Activated T-cell treated with anti-CD3 and anti-CD28 coated beads, Interleukin-2, amount 50 U/mL, for 24 hours (primary cell): Measurements from ENCODE around the gene TP53BP2.

Experiments
- DNase-seq: peaks from one replicate; pipeline ENCODE4 v3.0.0-alpha.2; 2020
- H3K27ac Mint-ChIP-seq: 2 replicates; pipeline ENCODE4 v1.8.0; 2020; ENCODE audit warnings: mild to moderate bottlenecking, mixed read lengths
- H3K27me3 Mint-ChIP-seq: 2 replicates; pipeline ENCODE4 v1.8.0; 2020; ENCODE audit warnings: mixed read lengths
- H3K36me3 Mint-ChIP-seq: 2 replicates; pipeline ENCODE4 v1.8.0; 2020; ENCODE audit warnings: low read depth, mixed read lengths
- H3K4me1 Mint-ChIP-seq: 2 replicates; pipeline ENCODE4 v1.8.0; 2020; ENCODE audit warnings: low read depth, mixed read lengths
- H3K4me3 Mint-ChIP-seq: 2 replicates; pipeline ENCODE4 v1.8.0; 2020; ENCODE audit warnings: mild to moderate bottlenecking, moderate library complexity, mixed read lengths
- H3K9me3 Mint-ChIP-seq: 2 replicates; pipeline ENCODE4 v1.8.0; 2020; ENCODE audit warnings: mixed read lengths

TP53BP2 gene

DNA sequence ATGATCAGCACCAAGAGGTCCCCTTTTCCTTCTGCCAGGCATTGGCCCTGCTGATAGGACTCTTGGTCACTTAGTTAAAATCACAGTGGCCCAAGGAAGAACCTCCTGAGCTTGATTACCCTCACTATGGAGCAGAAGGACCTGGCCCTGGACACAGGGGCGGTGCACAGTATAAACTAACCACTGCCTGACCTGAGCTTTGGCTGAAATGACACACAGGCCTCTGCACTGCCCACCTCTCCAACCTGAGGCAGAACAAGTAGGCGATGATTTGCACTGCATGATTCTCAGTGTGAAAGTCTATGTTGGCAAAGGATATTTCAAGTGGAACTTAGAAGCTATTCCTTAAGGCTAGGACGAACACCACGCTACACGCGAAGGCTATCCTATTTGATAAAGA, 84.9 kb downstream of the TP53BP2 start:
- DNase-seq = no peak
- Mint-ChIP-seq H3K4me3 (no peak overlapping the region), H3K27me3 (no peaks in the 10 kb centered on the region), H3K4me1 (no peaks in the 10 kb centered on the region), H3K36me3 (peaks cover 88% of the 10 kb centered on the region), H3K27ac (no peak overlapping the region), H3K9me3 (no peaks in the 10 kb centered on the region)

DNA sequence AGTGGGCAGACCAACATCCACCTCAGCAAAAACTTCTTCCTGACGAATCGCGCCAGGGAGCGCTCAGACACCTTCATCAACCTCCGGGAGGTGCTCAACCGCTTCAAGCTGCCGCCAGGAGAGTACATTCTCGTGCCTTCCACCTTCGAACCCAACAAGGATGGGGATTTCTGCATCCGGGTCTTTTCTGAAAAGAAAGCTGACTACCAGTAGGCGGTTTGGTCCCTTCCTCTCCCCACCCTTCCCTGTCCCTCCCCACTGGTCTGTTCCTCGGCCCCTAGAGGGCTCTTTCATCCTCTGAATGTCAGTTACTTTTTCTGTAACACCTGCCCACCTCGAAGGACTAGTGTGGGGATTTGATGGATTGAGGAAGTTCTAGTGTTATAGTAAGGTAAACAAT, 86.5 kb downstream of the TP53BP2 start:
- Mint-ChIP-seq H3K9me3 (no peaks in the 10 kb centered on the region), H3K27me3 (no peaks in the 10 kb centered on the region), H3K27ac (peak overlapping the region; percentile 29), H3K36me3 (peaks cover 83% of the 10 kb centered on the region), H3K4me3 (no peak overlapping the region), H3K4me1 (no peaks in the 10 kb centered on the region)
- DNase-seq = no peak

DNA sequence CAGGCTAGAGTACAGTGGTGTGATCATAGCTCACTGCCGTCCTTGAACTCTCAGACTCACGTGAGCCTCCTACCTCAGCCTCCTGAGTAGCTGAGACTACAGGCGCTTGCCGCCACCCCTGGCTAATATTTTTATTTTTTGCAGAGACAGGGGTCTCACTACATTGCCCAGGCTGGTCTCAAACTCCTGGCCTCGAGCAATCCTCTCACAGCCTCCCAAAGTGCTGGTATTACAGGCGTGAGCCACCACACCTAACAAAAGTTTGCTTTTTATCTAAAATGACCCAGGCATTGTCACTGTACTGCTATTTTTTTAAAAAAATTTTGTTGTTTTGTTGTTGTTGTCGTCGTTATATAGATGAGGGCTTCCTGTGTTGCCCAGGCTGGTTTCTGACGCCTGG, 87.0 kb downstream of the TP53BP2 start:
- Mint-ChIP-seq H3K27ac (peak overlapping the region; percentile 29), H3K9me3 (no peaks in the 10 kb centered on the region), H3K36me3 (peaks cover 84% of the 10 kb centered on the region), H3K4me1 (no peaks in the 10 kb centered on the region), H3K27me3 (no peaks in the 10 kb centered on the region), H3K4me3 (no peak overlapping the region)
- DNase-seq = no peak

DNA sequence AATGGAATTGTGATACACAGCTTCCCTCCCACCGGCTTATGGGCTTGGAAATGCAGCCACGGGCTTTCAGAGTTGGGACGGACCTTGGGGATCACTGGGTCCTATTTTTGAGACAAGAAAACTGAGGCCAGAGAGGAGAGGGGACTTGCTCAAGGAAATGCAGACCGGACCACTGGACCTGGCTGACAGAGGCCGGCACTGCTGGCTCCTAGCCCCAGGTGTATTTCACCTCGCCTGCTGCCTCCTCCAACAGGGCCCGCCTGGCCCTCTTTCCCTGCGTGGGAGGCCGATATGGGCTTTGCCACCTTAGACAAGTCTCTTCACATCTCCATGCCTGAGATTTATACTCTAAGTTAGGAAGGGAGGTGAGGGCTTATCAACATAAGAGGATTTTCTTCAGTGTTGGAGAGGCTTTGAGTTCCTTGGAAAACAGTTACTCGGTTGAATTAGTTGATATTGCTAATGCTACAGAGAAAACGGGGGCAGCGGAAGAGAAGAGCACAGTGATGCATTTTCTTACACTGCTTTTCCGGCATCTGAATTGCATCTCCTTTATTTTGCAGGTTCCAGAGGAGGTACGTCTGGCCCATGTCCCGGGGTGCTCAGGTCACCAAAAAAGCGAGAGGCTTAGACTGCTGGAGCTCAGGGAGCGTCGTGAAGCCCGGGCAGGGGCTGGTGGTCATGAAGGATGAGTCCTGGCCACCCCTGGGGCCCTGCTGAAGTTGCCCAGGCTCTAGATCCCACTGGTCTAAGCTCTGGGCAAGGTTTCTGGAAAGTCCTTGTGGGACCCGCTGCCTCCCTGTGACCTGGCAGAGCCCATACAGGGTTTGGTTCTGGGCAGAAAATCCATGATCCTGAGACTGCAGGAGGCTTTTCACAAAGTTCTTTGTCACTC, 88.7 kb downstream of the TP53BP2 start:
- no peaks in the 10 kb centered on the region for H3K27me3 Mint-ChIP-seq
- H3K4me1 Mint-ChIP-seq = no peaks in the 10 kb centered on the region
- H3K4me3 Mint-ChIP-seq = no peak overlapping the region
- no peaks in the 10 kb centered on the region for H3K9me3 Mint-ChIP-seq
- H3K36me3 Mint-ChIP-seq = peaks cover 88% of the 10 kb centered on the region
- H3K27ac Mint-ChIP-seq = no peak overlapping the region
- DNase-seq = no peak

DNA sequence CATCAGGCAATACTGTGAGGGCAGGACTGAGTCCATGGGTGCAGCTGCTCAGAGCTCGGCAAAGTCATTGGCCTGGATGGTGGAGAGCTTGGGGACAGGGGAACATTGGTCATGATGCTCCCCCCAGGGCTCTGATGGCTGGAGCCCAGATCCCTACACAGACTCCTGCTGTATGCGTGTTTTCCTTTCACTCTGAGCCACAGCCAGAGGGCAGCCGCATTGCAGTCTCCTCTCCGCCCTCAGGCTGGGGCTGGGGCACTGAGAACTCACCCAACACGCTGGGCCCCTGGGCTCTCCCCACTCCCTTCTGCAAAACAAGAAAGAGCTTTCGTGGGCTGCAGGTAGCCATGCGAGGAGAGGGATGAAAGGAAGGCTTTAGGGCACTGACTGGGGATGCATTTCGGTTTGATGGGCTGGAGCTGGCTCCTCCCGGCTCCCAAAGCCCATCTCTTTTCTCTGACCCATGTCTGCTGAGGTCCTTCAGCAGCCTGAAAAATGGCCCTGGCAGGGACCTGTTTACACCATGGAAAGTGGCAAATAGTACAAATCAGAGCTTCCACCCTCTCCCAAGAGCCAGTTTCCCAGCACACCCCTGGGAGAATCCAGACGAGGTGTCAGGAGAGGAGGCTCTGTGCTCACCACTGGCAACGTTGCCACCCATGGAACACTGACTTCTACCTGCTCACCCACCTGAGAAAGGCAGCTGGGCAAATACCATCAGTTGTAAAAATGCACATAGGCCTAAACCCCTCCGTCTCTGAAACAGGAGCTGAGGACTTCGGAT, 89.6 kb downstream of the TP53BP2 start:
- Mint-ChIP-seq H3K9me3 (no peaks in the 10 kb centered on the region), H3K27me3 (no peaks in the 10 kb centered on the region), H3K4me1 (no peaks in the 10 kb centered on the region), H3K36me3 (peaks cover 88% of the 10 kb centered on the region), H3K27ac (no peak overlapping the region), H3K4me3 (no peak overlapping the region)
- DNase-seq = no peak

DNA sequence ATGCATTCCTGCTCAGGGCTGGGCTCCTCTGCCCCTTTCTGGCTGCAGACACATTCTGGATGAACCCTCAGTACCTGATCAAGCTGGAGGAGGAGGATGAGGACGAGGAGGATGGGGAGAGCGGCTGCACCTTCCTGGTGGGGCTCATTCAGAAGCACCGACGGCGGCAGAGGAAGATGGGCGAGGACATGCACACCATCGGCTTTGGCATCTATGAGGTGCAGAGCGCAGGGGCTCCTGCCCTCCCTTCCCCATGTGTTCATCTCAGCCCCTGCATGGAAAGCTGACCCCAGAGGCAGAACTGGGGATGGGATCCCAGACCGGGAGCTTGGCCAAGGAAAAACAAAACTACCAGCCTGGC, 90.3 kb downstream of the TP53BP2 start:
- H3K27me3 Mint-ChIP-seq = no peaks in the 10 kb centered on the region
- DNase-seq = no peak
- H3K4me3 Mint-ChIP-seq = no peak overlapping the region
- no peaks in the 10 kb centered on the region for H3K9me3 Mint-ChIP-seq
- no peaks in the 10 kb centered on the region for H3K4me1 Mint-ChIP-seq
- no peak overlapping the region for H3K27ac Mint-ChIP-seq
- H3K36me3 Mint-ChIP-seq = peaks cover 87% of the 10 kb centered on the region

DNA sequence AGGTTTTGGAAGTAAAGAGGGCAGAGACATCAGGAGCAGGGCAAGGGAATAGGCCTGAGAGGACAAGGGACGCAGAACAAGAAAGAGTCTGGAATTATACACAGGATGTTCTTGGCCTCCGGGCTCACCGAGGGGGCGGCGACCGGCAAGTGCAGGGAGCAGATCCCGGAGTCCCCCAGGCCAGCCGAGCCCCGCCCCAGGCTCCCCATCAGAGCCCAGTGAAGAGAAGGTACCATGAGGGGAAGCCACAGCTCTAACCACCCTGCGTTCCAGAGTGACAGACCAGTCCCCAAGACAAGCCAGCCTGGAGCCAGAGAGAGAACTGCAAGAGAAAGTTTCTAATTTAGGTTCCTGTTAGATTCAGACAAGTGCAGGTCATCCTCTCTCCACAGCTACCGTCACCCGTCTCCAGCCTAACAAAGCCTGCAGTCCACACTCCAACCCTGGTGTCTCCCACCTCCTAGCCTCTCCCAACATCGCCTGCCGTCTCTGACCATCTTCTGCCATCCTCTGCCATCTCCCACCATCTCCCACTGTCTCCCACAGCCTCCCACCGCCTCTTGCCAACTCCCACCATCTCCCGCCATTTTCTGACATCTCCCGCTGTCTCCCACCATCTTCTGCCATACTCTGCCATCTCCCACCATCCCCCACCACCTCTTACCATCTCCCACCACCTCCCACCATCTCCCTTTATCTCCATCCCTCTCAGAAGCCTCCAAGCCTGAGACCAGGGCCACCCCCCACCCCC, 90.9 kb downstream of the TP53BP2 start:
- Mint-ChIP-seq H3K36me3 (peaks cover 87% of the 10 kb centered on the region), H3K4me1 (no peaks in the 10 kb centered on the region), H3K27me3 (no peaks in the 10 kb centered on the region), H3K27ac (no peak overlapping the region), H3K4me3 (no peak overlapping the region), H3K9me3 (no peaks in the 10 kb centered on the region)
- DNase-seq = no peak

DNA sequence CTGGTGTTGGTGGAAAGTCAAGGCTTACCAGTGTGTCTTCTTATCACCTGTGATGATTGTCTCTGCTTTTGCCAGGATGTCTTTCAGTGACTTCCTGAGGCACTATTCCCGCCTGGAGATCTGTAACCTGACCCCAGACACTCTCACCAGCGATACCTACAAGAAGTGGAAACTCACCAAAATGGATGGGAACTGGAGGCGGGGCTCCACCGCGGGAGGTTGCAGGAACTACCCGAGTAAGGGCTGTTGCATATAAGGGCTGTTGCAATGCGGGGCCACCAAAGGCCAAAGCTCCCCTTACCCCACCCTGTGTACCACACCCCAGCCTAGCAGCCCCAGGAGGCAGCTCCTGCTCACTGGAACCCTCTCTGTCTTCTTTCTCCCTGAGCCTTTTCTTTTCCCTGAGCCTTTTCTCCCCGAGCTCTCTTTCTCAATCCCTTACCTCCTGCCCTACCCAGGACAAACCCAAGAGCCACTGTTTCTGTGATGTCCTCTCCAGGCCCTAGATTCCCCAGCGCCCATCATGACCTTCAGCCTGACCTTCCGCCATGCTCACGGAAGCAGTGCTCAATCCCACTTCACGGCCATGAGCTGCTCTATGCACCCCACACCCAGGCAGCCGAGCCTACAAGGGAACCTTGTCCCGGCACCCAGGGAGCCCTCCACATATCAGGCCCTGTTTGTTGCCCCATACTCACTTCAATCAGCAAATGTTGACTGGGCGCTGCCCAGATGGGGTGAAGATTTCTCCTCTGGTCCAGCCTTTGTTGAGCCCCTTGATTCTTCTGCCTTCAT, 92.8 kb downstream of the TP53BP2 start:
- Mint-ChIP-seq H3K27me3 (no peaks in the 10 kb centered on the region), H3K4me1 (peaks cover 13% of the 10 kb centered on the region), H3K4me3 (no peak overlapping the region), H3K27ac (peak overlapping the region; percentile 33), H3K36me3 (peaks cover 79% of the 10 kb centered on the region), H3K9me3 (no peaks in the 10 kb centered on the region)
- no peak for DNase-seq

DNA sequence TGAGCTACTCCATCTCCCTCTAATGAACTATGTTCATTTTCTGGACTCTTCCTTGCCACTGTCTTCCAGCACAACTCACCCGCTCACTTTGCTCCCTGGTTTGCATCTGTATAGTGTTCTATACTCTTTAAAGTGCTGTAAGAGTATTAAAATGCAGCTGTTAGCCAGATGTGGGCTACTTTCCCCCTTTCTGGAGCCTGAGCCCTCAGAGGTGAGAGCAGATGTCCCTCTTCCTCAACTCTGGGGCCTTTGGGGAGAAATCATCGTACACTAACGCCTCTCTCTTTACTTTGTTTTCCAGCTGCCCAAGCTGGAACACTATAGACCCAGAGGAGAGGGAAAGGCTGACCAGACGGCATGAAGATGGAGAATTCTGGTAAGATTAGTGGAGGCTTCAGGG, 94.1 kb downstream of the TP53BP2 start:
- H3K27ac Mint-ChIP-seq = no peak overlapping the region
- H3K27me3 Mint-ChIP-seq = no peaks in the 10 kb centered on the region
- H3K9me3 Mint-ChIP-seq = no peaks in the 10 kb centered on the region
- DNase-seq = no peak
- H3K4me3 Mint-ChIP-seq = no peak overlapping the region
- H3K36me3 Mint-ChIP-seq = peaks cover 79% of the 10 kb centered on the region
- H3K4me1 Mint-ChIP-seq = peaks cover 20% of the 10 kb centered on the region

DNA sequence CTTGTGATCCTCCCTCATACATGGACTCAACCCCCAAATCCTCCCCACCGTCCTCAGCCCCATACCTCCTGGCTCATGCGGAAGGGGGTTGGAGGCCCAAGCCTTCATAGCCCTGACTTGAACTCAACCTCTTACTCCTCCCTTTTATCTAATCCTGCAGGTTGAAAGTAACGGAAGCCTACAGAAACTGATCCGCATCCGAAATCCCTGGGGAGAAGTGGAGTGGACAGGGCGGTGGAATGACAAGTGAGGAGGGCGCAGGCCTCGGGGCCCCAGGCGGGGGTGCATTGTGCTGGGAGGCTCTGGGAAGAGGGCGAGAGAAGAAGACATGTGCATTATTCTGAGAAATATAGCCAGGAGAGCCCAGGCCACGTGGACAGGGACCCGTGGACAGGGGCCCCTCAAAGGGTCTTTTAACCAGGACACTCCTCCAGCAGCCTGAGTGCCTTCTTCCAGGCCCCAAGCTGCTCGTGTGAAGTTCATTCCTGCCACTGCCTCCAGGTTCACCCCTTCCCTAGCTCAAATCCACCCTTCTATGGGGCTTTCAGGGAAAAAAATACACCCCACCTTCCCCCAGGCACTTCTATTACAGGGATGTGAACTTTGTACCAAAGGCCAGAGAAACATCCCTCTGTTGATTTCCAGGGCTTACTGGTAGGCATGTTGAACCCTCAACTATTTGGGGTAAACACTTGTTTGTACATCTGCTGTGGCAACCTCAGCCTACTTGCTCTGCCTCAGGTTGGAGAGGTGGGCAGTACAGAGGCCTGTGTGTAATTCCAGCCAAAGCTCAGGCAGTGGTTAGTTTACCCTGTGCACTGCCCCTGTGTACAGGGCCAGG, 94.8 kb downstream of the TP53BP2 start:
- H3K9me3 Mint-ChIP-seq = no peaks in the 10 kb centered on the region
- no peak overlapping the region for H3K4me3 Mint-ChIP-seq
- H3K36me3 Mint-ChIP-seq = peaks cover 80% of the 10 kb centered on the region
- no peaks in the 10 kb centered on the region for H3K27me3 Mint-ChIP-seq
- peaks cover 20% of the 10 kb centered on the region for H3K4me1 Mint-ChIP-seq
- H3K27ac Mint-ChIP-seq = no peak overlapping the region
- no peak for DNase-seq

DNA sequence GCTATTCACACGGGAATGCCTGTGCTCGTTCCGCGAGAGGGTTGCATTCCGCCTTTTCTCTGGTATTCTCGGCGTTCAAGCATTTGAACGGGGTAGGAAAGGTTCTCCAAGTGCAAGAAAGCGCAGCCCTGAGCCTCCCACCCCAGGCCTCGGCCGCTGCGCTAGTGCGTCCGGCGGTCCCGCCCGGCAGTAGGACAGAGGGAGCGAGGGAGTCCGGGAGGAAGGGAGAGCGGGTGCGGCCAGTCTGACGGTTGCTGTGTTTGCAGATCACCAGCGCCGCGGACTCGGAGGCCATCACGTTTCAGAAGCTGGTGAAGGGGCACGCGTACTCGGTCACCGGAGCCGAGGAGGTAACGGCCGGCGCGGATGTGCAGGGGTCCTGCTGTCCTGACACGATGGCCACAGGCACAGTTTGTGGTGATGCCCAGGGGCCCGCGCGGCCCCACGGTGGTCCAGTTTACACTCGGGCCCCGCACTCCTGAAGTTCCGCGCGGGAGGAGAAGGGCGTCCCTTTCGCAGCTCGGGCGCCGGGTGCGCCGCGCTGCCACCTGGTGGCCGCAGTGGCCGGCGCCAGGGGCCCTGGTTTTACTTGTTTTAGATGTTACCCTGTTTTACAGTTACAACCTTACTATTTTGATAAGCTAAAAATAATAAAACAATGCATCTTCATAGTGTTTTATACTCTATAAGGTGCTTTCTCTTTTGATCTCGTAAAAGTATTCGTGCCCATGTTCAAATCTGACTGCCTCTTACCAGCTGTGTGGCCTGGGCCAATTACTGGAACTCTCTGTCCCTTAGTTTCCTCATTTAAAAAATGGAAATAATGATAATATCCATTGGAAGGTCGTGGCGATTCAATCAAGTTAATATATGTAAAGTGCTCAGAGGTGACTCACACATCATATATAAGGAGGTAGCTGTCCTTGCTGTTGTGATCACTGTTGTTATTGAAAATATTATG, 96.7 kb downstream of the TP53BP2 start:
- Mint-ChIP-seq H3K36me3 (peaks cover 80% of the 10 kb centered on the region), H3K27me3 (no peaks in the 10 kb centered on the region), H3K27ac (peak overlapping the region; percentile 61), H3K9me3 (no peaks in the 10 kb centered on the region), H3K4me3 (peak overlapping the region; percentile 64), H3K4me1 (peaks cover 20% of the 10 kb centered on the region)
- peak; percentile 83 for DNase-seq

DNA sequence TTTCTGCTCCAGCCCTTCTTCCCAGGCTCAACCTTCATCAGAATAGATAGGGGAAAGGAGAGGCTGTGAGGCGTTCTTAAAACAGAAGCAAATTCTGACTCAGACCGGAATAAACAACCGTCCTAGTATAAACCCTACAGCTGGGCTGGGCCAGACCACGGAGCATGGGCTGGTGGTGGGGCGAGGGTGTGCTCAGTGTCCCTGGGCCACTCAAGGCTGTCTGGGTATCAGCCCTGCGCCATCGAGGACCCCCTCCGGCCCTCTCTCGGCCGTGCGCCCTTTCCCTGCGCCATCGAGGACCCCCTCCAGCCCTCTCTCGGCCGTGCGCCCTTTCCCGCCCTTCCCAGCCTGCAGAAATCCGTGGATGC, 97.4 kb downstream of the TP53BP2 start:
- peak overlapping the region; percentile 64 for H3K4me3 Mint-ChIP-seq

More for the DNA sequence above, 97.4 kb downstream of the TP53BP2 start:
- Mint-ChIP-seq H3K27me3 (no peaks in the 10 kb centered on the region), H3K4me1 (peaks cover 20% of the 10 kb centered on the region), H3K9me3 (no peaks in the 10 kb centered on the region), H3K27ac (no peak overlapping the region), H3K36me3 (peaks cover 77% of the 10 kb centered on the region)
- DNase-seq = no peak
